Activated CD8-positive, alpha-beta memory T cell treated with anti-CD3 and anti-CD28 coated beads for 36 hours (primary cell): ENCODE results near the gene ACOT7. TPM values are rescaled to one million over a fixed set of nuclear protein-coding genes. Genes with fewer than 3 reads are reported as not detected.
"Not testable (repeated sequence)": the region's sequence is repeated elsewhere in the genome, so short reads cannot be mapped to it uniquely, and the experiment has no call there.

ENCODE experiments used
- CTCF ChIA-PET: fragments of 350-600 bp; sonication (Branson Sonifier 250); formaldehyde crosslinking; loops from one replicate; lab custom pipeline; 2021; ENCODE audit warnings: antibody characterized with exemption; lab: Charles Lee
- POLR2A ChIA-PET: fragments of 350-600 bp; sonication (Branson Sonifier 250); formaldehyde crosslinking; loops from one replicate; lab custom pipeline; 2021; ENCODE audit warnings: antibody characterized with exemption; lab: Charles Lee
- total RNA-seq, 2 experiments: library from RNA; stranded (reverse); gene quantifications; one replicate each; pipeline ENCODE4 v1.2.3, GENCODE V29; 2021

ACOT7 gene
- total RNA-seq, 2 experiments from 2014 or later, result 97.9 to 104 TPM

GRCh38 chr1:6384135-6384534, 9.4 kb downstream of the ACOT7 start:
- ChIA-PET POLR2A (no interaction called here), CTCF (interaction anchor here (1.1 to 1.5 kb wide), 2 partner anchors 8 to 137 kb away, joined by 4 to 9 read pairs; no protein-coding TSS in a partner anchor)

DNA sequence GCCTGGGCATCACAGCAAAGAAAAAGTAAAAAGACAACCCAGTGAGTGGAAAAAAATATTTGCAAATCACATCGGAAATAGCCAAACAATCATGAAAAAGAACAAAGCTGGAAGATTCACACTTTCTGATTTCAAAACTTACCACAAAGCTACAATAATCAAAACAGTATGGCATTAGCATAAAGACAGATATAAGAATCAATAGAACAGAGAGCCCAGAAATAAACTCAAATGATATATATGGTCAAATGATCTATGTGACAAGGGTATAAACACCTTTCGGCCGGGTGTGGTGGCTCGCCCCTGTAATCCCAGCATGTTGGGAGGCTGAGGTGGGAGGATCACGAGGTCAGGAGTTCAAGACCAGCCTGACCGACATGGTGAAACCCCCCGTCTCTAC, 13.5 kb downstream of the ACOT7 start:
- ChIA-PET CTCF (no interaction called here), POLR2A (no interaction called here)

GRCh38 chr1:6378096-6378746, 15.3 kb downstream of the ACOT7 start:
- POLR2A ChIA-PET, result no interaction called here

DNA sequence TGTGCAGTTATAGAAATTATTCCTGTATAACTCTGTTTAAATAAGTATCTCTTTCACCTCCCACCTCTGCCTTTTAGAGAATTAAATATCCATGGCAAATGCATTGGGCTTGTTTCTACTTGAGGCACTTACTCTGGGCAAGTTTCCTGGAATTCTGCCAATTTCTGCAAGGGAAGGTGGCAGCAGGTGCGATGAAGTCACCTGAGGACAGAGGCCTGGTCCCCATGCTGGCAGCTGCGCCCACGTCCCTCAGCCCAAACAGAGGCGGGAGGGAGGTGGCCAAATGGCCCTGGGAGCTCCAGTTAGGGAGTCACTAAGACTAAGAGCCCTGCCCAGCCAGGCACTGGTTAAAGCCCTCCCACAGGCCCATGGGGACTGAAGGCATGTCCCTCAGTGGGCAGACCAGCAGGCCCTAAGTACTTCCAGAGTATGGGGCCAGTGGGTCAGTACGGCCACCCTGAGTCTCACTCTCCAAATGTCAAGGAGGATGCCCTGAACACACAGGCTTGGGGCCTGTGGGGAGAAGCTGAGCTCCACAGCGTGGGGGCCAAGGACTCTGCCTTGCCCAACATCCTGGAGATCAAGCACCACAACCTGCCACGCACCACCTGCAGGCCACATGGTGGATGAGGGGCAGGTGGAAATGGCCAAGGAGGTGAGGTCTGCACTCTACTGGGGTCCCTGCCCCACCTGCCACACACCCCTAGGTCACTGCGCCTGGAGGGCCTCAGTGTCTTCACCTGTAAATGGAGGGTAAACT, 19.4 kb downstream of the ACOT7 start:
- ChIA-PET POLR2A (interaction anchor here (0.6 kb wide), 1 partner anchor 404 kb away, joined by 4 read pairs; no protein-coding TSS in a partner anchor), CTCF (no interaction called here)

More at GRCh38 chr1:6378096-6378746, 15.3 kb downstream of the ACOT7 start:
- CTCF ChIA-PET, result no interaction called here

DNA sequence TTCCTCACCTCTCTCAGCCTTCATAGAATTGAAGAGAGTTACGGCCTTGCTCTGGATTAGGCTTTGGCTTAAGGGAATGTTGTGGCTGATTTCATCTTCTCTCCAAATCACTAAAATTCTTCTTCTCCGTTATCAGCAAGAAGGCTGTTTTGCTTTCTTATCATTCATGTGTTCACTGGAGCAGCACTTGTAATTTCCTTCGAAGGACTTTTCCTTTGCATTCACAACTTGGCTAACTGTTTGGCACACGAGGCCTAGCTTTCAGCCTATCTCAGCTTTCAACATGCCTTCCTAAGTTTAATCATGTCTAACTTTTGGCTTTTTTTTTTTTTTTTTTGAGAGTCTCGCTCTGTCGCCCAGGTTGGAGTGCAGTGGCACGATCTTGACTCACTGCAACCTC, 21.3 kb downstream of the ACOT7 start:
- POLR2A ChIA-PET, result not testable (repeated sequence)

GRCh38 chr1:6370006-6370405, 23.6 kb downstream of the ACOT7 start:
- ChIA-PET POLR2A (no interaction called here), CTCF (interaction anchor here (0.7 kb wide), 1 partner anchor 59 kb away, joined by 3 read pairs; no protein-coding TSS in a partner anchor)

More for the DNA sequence above, 21.3 kb downstream of the ACOT7 start:
- CTCF ChIA-PET, result not testable (repeated sequence)

- CTCF ChIA-PET, result interaction anchor here (0.6 to 2.2 kb wide), 3 partner anchors 13 to 47 kb away, joined by 4 to 5 read pairs (median 5); no protein-coding TSS in a partner anchor
- POLR2A ChIA-PET, result no interaction called here
These were observed 26.1 kb downstream of the ACOT7 start for GRCh38 chr1:6367381-6368012.

GRCh38 chr1:6365047-6365446, 28.5 kb downstream of the ACOT7 start:
- ChIA-PET POLR2A (interaction anchor here (0.7 kb wide), 1 partner anchor 17 kb away, joined by 4 read pairs; no protein-coding TSS in a partner anchor), CTCF (no interaction called here)

DNA sequence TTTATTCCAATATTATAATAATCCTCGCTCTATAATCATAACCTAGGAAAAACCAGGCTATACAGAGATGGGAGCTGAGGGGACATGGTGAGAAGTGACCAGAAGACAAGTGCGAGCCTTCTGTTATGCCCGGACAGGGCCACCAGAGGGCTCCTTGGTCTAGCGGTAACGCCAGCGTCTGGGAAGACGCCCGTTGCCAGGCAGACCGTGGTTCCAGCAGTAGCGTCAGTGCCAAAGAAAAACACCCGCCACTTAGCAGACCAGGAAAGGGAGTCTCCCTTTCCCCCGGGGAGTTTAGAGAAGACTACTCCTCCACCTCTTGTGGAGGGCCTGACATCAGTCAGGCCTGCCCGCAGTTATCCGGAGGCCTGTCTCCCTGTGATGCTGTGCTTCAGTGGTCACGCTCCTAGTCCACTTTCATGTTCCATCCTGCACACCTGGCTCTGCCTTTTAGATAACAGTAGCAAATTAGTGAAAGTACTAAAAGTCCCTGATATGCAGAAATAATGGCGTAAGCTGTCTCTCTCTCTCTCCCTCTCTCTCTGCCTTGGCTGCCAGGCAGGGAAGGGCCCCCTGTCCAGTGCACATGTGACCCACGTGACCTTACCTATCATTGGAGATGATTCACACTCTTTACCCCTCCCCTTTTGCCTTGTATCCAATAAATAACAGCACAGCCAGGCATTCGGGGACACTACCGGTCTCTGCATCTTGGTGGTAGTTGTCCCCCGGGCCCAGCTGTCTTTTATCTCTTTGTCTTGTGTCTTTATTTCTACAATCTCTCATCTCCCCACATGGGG, 30.3 kb downstream of the ACOT7 start:
- POLR2A ChIA-PET, result not testable (repeated sequence)
- CTCF ChIA-PET, result interaction anchor here (1.0 to 3.3 kb wide), 6 partner anchors 15 to 117 kb away, joined by 3 to 13 read pairs (median 6); no protein-coding TSS in a partner anchor

DNA sequence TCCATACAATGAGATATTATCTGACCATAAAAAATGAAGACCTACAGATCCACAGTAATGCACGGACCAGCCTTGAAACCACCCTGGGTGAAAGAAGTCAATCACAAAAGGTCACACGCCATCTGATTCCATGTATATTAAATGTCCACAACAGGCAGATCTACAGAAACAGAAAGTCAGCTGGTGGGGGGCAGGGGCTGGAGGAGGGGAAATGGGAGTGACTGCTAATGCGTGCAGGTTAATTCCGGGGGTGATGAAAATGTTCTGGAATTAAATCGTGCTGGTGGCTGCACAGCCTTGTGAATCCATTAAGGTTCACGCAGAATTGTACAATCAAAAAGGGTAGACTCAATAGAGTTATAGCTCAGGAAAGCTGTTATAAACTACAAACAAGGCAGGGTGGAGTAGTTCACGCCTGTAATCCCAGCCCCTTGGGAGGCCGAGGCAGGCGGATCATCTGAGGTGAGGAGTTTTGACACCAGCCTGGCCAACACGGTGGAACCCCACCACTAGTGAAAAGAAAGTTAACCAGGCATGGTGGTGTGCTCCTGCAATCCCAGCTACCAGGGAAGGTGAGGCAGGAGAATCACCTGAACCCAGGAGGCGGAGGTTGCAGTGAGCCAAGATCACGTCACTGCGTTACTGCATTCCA, 32.3 kb downstream of the ACOT7 start:
- POLR2A ChIA-PET, result no interaction called here
- CTCF ChIA-PET, result interaction anchor here (1.1 to 3.3 kb wide), 4 partner anchors 13 to 77 kb away, joined by 5 to 13 read pairs (median 6); no protein-coding TSS in a partner anchor

- ChIA-PET CTCF (interaction anchor here (1.1 to 3.3 kb wide), 2 partner anchors 12 to 44 kb away, joined by 5 to 13 read pairs; no protein-coding TSS in a partner anchor), POLR2A (no interaction called here)
These were observed 33.0 kb downstream of the ACOT7 start for GRCh38 chr1:6360517-6361070.

DNA sequence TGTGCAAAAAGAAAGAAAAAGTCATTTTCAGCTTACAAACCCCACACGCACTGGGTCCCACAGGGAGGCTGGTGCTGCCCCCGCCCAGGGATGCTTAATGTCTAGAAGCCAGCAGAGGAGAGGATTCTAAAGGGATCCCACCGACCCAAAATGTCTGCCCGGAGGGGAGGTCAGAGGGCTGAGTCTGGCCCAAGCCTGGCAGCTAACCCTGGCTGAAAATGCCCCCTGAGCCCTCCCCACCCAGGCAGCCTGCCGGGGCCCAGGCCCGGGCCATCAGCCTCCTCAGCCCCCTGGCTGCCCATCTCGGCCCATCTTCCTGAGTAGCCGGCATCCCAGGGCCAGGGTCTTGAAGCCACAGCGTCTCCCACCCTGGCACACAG, 33.5 kb downstream of the ACOT7 start:
- CTCF ChIA-PET, result interaction anchor here (0.6 to 3.3 kb wide), 3 partner anchors 12 to 333 kb away, joined by 3 to 13 read pairs (median 5); no protein-coding TSS in a partner anchor
- POLR2A ChIA-PET, result no interaction called here

- ChIA-PET CTCF (interaction anchor here (0.6 to 2.9 kb wide), 7 partner anchors 9 to 334 kb away, joined by 3 to 14 read pairs (median 5); no protein-coding TSS in a partner anchor), POLR2A (interaction anchor here (1.3 kb wide), 1 partner anchor 11 kb away, joined by 5 read pairs; no protein-coding TSS in a partner anchor)
These were observed 34.1 kb downstream of the ACOT7 start for GRCh38 chr1:6359216-6360116.

GRCh38 chr1:6358757-6359201, 34.8 kb downstream of the ACOT7 start:
- ChIA-PET POLR2A (interaction anchor here (1.3 to 1.8 kb wide), 2 partner anchors 10 to 34 kb away, joined by 5 to 6 read pairs; no protein-coding TSS in a partner anchor), CTCF (interaction anchor here (0.7 to 2.9 kb wide), 5 partner anchors 9 to 131 kb away, joined by 3 to 14 read pairs (median 5); no protein-coding TSS in a partner anchor)

DNA sequence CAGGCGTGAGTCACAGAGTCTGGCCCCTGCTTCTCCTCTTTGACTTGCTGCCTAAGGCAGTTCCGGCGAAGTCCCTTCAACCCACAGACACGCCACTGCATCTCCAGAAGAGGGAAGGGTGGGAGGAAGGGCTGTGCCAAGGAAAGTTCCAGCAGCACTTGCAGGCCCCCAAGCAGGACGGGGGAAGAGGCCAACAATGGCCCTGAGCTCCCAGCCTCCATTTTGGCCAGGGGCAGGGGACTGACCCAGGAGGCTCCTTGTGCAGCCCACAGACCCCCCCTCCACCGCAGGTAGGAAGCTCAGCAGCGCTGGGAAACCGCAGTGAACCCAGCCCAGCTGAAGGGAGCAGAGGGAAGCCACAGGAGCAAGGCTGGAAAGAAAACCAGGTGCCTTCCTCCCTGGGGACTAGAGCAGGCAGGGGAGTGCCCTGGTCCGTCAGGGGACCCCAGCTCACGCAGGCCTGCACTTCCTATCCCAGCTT, 35.4 kb downstream of the ACOT7 start:
- POLR2A ChIA-PET, result interaction anchor here (1.3 to 1.8 kb wide), 2 partner anchors 10 to 34 kb away, joined by 5 to 6 read pairs; no protein-coding TSS in a partner anchor
- CTCF ChIA-PET, result interaction anchor here (0.7 to 2.9 kb wide), 6 partner anchors 8 to 132 kb away, joined by 3 to 14 read pairs (median 4); no protein-coding TSS in a partner anchor
